Neutrophil (primary cell): ENCODE data around the gene CDK8.

Experiments used
- H3K27ac ChIP-seq: fragments of 200-600 bp; sonication (generic); 2 replicates; pipeline ENCODE4 v1.5.1; 2016; ENCODE audit warnings: mild to moderate bottlenecking, moderate library complexity
- H3K27me3 ChIP-seq: fragments of 200-600 bp; sonication (generic); 2 replicates; pipeline ENCODE4 v1.6.0; 2016; ENCODE audit warnings: mild to moderate bottlenecking
- H3K36me3 ChIP-seq: fragments of 200-600 bp; sonication (generic); 2 replicates; pipeline ENCODE4 v1.5.1; 2017
- H3K4me1 ChIP-seq, 2 experiments: fragments of 200-600 bp in 1 of 2; sonication (generic) in 1 of 2; 1 replicate in 1 of 2; 2 replicates in 1 of 2; pipeline versions ENCODE4 v1.5.1 to v1.6.1; 2013 to 2016; ENCODE audit warnings: low read depth in 1 of 2, low read length in 1 of 2, mild to moderate bottlenecking in 1 of 2, moderate library complexity in 1 of 2; ENCODE audit not compliant: control insufficient read depth in 1 of 2, insufficient read depth in 1 of 2
- H3K4me3 ChIP-seq, 2 experiments: fragments of 200-600 bp in 1 of 2; sonication (generic) in 1 of 2; 1 replicate in 1 of 2; 2 replicates in 1 of 2; pipeline ENCODE4 v1.5.1; 2013 to 2016; ENCODE audit warnings: low read depth in 1 of 2, low read length in 1 of 2, mild to moderate bottlenecking in 1 of 2, moderate library complexity in 1 of 2
- H3K9me3 ChIP-seq: fragments of 200-600 bp; sonication (generic); 2 replicates; pipeline ENCODE4 v1.5.1; 2016
- TF ChIP-seq, protein P1 (sequence below): fragments of 200-600 bp; sonication (generic); IDR thresholded peaks from 2 replicates; pipeline ENCODE4 v1.5.1; 2016; ENCODE audit warnings: antibody characterized with exemption

CDK8 gene

DNA sequence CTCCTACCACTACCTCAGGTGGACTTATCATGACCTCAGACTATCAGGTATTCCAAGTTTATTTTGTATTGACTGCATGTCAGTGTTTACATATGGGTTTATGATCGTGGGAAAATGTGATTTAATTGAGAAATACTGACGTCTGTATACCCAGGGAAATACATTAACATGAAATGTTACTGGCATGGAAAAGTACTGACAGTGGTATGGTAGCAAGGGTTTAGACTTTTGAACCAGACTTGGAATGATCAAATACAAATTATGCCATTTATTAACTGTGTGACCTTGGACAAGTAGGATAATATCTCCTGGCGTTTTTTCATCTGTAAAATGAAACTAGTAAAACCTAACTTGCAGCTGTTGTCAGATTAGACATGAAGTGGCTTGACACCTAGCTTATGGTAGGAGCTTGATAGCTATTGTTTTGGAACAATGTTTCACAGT is 147.7 kb downstream of the CDK8 start:
- TF ChIP-seq, protein P1, sequence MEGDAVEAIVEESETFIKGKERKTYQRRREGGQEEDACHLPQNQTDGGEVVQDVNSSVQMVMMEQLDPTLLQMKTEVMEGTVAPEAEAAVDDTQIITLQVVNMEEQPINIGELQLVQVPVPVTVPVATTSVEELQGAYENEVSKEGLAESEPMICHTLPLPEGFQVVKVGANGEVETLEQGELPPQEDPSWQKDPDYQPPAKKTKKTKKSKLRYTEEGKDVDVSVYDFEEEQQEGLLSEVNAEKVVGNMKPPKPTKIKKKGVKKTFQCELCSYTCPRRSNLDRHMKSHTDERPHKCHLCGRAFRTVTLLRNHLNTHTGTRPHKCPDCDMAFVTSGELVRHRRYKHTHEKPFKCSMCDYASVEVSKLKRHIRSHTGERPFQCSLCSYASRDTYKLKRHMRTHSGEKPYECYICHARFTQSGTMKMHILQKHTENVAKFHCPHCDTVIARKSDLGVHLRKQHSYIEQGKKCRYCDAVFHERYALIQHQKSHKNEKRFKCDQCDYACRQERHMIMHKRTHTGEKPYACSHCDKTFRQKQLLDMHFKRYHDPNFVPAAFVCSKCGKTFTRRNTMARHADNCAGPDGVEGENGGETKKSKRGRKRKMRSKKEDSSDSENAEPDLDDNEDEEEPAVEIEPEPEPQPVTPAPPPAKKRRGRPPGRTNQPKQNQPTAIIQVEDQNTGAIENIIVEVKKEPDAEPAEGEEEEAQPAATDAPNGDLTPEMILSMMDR: no peak
- Histone ChIP-seq H3K27me3 (no peaks in the 10 kb centered on the region), H3K36me3 (peaks cover 39% of the 10 kb centered on the region), H3K9me3 (no peaks in the 10 kb centered on the region), H3K27ac (no peak overlapping the region), H3K4me1 (no peaks in the 10 kb centered on the region), H3K4me3 (no peak overlapping the region)

DNA sequence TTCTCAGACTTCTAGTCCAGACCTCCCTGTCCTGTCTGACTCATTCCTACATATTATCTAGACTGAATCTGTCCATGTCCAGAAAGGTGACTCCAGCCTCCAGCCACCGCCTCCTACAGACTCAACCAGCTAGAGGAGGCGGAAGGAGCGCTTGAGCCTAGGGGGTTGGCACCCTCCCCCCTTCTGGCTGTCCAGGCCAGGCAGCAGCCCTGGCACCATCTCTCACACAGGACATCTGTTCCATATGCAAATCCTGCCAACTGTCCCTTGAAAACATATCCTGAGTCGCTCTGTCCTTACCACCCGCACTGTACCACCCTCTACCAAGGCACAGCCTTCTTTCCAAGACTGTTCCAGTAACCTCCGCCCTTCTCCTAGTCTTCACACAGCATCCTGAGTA is 152.9 kb downstream of the CDK8 start:
- H3K36me3 ChIP-seq: peaks cover 26% of the 10 kb centered on the region
- TF ChIP-seq, protein P1: no peak
- H3K27ac ChIP-seq: no peak overlapping the region
- H3K4me1 ChIP-seq: no peaks in the 10 kb centered on the region
- no peak overlapping the region for H3K4me3 ChIP-seq
- no peaks in the 10 kb centered on the region for H3K9me3 ChIP-seq
- no peaks in the 10 kb centered on the region for H3K27me3 ChIP-seq

DNA sequence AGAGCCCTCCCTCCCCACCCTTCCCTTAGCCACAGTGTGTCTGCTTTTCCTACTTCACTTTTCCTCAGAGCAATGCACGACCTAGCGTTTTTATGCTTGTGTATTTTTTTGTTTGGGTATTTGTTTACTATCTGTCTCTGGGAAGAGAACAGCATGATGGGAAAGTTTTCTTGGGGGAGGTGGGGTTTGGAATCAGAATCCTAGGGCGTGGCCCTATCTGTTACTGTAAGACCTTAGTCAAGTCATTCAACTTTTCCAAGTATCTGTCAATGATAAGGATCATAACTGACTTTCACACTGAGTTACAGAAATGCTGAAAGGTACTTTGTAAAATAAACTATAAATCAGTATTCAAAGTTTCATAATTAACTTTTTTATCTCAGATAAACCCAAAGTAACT is 157.3 kb downstream of the CDK8 start:
- TF ChIP-seq, protein P1: no peak
- H3K36me3 ChIP-seq: no peaks in the 10 kb centered on the region
- no peaks in the 10 kb centered on the region for H3K9me3 ChIP-seq
- H3K4me1 ChIP-seq: no peaks in the 10 kb centered on the region
- H3K27ac ChIP-seq: no peak overlapping the region
- no peak overlapping the region for H3K4me3 ChIP-seq
- no peaks in the 10 kb centered on the region for H3K27me3 ChIP-seq

DNA sequence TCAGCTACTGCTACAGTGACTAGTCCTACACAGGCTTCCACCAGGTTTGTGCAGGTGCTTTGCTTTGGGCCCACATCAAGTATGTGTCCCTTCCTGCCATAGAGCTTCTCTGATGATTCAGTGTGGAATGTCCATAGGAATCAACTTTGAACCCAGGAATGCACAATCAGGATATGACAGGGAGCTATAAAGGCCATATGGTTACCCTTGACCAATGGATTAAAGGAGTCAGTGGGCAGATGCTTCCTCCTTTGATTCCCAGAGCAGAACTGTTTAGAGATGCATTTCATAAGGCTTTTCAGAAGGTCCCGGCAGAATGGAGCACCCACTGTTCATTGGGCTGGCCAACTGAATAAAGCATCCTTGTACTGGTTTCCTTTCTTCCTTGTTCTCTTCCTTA is 158.3 kb downstream of the CDK8 start:
- H3K4me1 ChIP-seq: no peaks in the 10 kb centered on the region
- no peaks in the 10 kb centered on the region for H3K27me3 ChIP-seq
- no peaks in the 10 kb centered on the region for H3K36me3 ChIP-seq
- TF ChIP-seq, protein P1: no peak
- H3K9me3 ChIP-seq: no peaks in the 10 kb centered on the region
- H3K27ac ChIP-seq: no peak overlapping the region
- no peak overlapping the region for H3K4me3 ChIP-seq

DNA sequence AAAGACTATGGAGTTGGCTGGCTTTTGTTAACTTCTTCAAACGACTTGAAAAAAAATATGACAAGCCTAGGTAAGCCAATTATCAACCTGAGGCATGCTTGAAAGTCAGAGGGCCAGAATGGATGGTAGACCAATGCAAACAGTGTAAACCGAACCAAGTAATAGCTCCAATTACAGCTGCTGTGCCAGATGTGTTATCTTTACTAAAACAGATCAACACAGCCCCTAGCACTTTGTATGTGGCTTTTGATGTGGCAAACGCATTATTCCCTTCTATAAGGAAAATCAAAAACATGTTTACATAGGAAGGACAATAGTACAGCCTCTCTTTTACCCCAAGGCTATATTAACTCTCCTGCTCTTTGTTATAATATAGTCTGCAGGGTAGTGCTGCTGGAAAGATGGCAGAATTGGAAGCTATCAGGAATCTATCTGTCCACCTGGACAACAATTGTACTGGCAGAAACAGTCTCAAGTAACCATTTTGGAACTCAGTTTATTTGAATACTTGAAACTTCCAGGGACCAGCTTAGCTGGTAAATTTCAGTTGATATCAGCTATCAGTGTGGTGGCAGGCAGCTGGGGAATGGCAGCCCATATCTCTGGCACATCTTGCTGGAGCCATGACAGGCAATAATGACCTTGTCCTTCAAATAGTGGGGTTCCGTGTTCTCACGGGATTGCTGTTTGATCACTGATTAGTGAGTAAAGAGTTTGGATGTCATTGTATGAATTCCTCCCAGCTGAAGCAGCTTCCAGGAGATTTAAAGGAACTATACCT is 159.2 kb downstream of the CDK8 start:
- Histone ChIP-seq H3K4me3 (no peak overlapping the region), H3K27ac (no peak overlapping the region), H3K36me3 (no peaks in the 10 kb centered on the region), H3K4me1 (no peaks in the 10 kb centered on the region), H3K9me3 (no peaks in the 10 kb centered on the region), H3K27me3 (no peaks in the 10 kb centered on the region)
- TF ChIP-seq, protein P1: no peak
